ENCODE measurements around the gene MYLK4. TPM values are rescaled to one million over a fixed set of nuclear protein-coding genes. Genes with fewer than 3 reads are reported as not detected.

The MYLK4 gene
- total and polyA plus RNA-seq, 2 of the 13 experiments (the other 11 are each of a cell fraction or from before 2014, with no cell fraction given) = 0.26 to 0.29 TPM

GRCh38 chr6:2790588-2791449 lies 40.1 kb upstream of the MYLK4 start (continued):
- TF ChIP-seq ZNF318 (CRISPR knock-in tag; IDR thresholded peaks at IDR 0.05) (no peak), ZNF414 (CRISPR knock-in tag; IDR thresholded peaks at IDR 0.05) (0 out of 2 replicates have a peak, but pooled peaks have one; percentile 25), ZFX (CRISPR knock-in tag; IDR thresholded peaks at IDR 0.05; ENCODE audit: low read depth) (peak; percentile 56), ZFP1 (CRISPR knock-in tag; IDR thresholded peaks at IDR 0.05) (no peak), ZNF772 (CRISPR knock-in tag; IDR thresholded peaks at IDR 0.05) (no peak), ISL2 (CRISPR knock-in tag; IDR thresholded peaks at IDR 0.05) (peak; percentile 46; the same call in 1 of the 2 replicates), RFX3 (CRISPR knock-in tag; IDR thresholded peaks at IDR 0.05) (no peak), GMEB2 (CRISPR knock-in tag; IDR thresholded peaks at IDR 0.05; ENCODE audit: low read depth) (no peak), HHEX (CRISPR knock-in tag; IDR thresholded peaks at IDR 0.05) (no peak), NR1H2 (CRISPR knock-in tag; IDR thresholded peaks at IDR 0.05; ENCODE audit: borderline replicate concordance, low read depth) (no peak), HNF1B (CRISPR knock-in tag; IDR thresholded peaks at IDR 0.05) (no peak), ATF7 (IDR thresholded peaks at IDR 0.05) (no peak), ATF7 (CRISPR knock-in tag; IDR thresholded peaks at IDR 0.05) (no peak), RFX1 (IDR thresholded peaks at IDR 0.05) (no peak), ZNF766 (CRISPR knock-in tag; IDR thresholded peaks at IDR 0.05; ENCODE audit: borderline replicate concordance) (no peak), AKAP8 (CRISPR knock-in tag; IDR thresholded peaks at IDR 0.05) (no peak), SIX1 (CRISPR knock-in tag; IDR thresholded peaks at IDR 0.05; ENCODE audit: borderline replicate concordance) (0 out of 2 replicates have a peak, but pooled peaks have one; percentile 45), RAD21 (CRISPR knock-in tag; IDR thresholded peaks at IDR 0.05) (peak; percentile 96), CCDC6 (CRISPR knock-in tag; IDR thresholded peaks at IDR 0.05) (no peak)

All from HepG2 (cell line).